SK-N-SH treated with all-trans-retinoic acid at 6 μM for 48 hours (cell line): ENCODE data around the gene FKBP2.

Source experiments
- PATZ1 ChIP-seq: fragments of 250-450 bp; sonication (Bioruptor Pico); IDR thresholded peaks from 2 replicates; pipeline ENCODE4 v1.8.0; 2020; ENCODE audit warnings: mild to moderate bottlenecking, moderate library complexity, borderline replicate concordance
- RARB ChIP-seq: fragments of 250-450 bp; sonication (Bioruptor Pico); IDR thresholded peaks from 2 replicates; pipeline ENCODE4 v1.8.0; 2021; ENCODE audit warnings: mild to moderate bottlenecking, moderate library complexity
- TSHZ2 ChIP-seq: fragments of 250-450 bp; sonication (Bioruptor Pico); IDR thresholded peaks from 2 replicates; pipeline ENCODE4 v1.5.0; 2020; ENCODE audit warnings: mild to moderate bottlenecking, moderate library complexity
- ZC3H10 ChIP-seq: fragments of 250-450 bp; sonication (Bioruptor Pico); IDR thresholded peaks from 2 replicates; pipeline ENCODE4 v1.5.1; 2021; ENCODE audit warnings: mild to moderate bottlenecking, moderate library complexity
- ZFP3 ChIP-seq: fragments of 250-450 bp; sonication (Bioruptor Pico); IDR thresholded peaks from 2 replicates; pipeline ENCODE4 v1.5.0; 2020; ENCODE audit warnings: mild to moderate bottlenecking, moderate library complexity
- ZFP30 ChIP-seq: fragments of 450-650 bp; formaldehyde crosslinking; IDR thresholded peaks from 2 replicates; pipeline ENCODE4 v1.5.0; 2022; ENCODE audit warnings: mild to moderate bottlenecking, moderate library complexity
- ZNF565 ChIP-seq: fragments of 450-650 bp; formaldehyde crosslinking; conservative IDR thresholded peaks from 2 replicates; pipeline ENCODE4 v1.5.0; 2020; ENCODE audit warnings: low read depth, mild to moderate bottlenecking, moderate library complexity

GRCh38 chr11:64239662-64240434 is 1.0 kb upstream of the FKBP2 start:
- TF ChIP-seq ZFP30 (CRISPR knock-in tag) (no peak), ZFP3 (CRISPR knock-in tag) (no peak), ZNF565 (CRISPR knock-in tag) (no peak), PATZ1 (CRISPR knock-in tag) (no peak), TSHZ2 (no peak), ZC3H10 (CRISPR knock-in tag) (no peak), RARB (no peak)
